ENCODE results near the gene LMBR1L. TPM values are rescaled to one million over a fixed set of nuclear protein-coding genes. Genes with fewer than 3 reads are reported as not detected.

LMBR1L gene
- total and polyA plus RNA-seq, 2 of the 13 experiments (the other 11 are each of a cell fraction or from before 2014, with no cell fraction given): 12.2 to 65.9 TPM

DNA sequence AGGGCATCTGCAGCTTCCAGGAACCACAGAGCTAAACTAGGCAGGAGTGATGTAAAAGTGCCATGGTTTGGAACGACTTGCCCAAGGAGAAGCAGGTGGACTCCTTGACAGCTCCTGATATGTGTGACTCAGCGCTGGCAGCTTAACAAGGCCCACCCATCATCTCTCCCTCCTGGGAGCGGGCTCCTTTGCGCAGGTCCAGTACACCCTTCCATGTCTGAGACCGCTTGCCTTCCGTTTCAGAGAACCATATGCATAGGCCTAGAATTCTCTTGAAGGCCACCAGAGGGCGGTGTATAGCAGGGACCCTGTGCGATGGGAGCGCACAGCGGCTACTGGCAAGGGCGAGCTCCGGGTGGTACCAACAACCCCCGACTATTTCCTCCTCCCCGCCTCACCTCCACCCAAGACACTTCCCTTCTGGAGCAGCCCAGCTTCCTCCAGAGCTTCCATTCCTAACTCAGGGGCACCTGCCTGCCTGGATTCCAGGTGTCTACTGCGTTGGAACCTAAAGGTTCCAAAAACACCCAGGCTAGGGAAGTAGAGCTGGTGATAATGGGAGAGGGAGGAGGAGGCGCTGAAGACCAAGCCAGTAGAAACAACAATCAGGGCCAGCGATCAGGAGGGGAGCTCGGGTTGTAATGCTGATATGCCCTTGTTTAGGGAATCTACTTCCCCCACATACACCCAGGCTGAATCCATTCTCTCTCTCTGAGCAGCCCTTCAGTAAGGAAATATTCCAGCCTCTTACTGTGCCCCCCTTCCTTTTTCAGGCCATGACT, 22.3 kb downstream of the LMBR1L start (continued):
- no peak for TF ChIP-seq ZNF704 (CRISPR knock-in tag; IDR thresholded peaks at IDR 0.05; ENCODE audit: borderline replicate concordance)
- TF ChIP-seq MAFG (CRISPR knock-in tag; IDR thresholded peaks at IDR 0.05): no peak
- no peak for TF ChIP-seq NONO (IDR thresholded peaks at IDR 0.05)
- no peak for TF ChIP-seq NONO (CRISPR knock-in tag; conservative IDR thresholded peaks at IDR 0.05)
- no peak for TF ChIP-seq NFRKB (IDR thresholded peaks at IDR 0.05)
- peak; percentile 58; the same call in 1 of the 2 replicates for TF ChIP-seq ZNF350 (CRISPR knock-in tag; IDR thresholded peaks at IDR 0.05; ENCODE audit: borderline replicate concordance, low read depth)
- TF ChIP-seq ZNF530 (CRISPR knock-in tag; IDR thresholded peaks at IDR 0.05; ENCODE audit: low read depth): no peak
- TF ChIP-seq, protein P1, sequence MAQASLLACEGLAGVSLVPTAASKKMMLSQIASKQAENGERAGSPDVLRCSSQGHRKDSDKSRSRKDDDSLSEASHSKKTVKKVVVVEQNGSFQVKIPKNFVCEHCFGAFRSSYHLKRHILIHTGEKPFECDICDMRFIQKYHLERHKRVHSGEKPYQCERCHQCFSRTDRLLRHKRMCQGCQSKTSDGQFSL (CRISPR knock-in tag; IDR thresholded peaks at IDR 0.05): no peak
- no peak for TF ChIP-seq ZNF598 (CRISPR knock-in tag; IDR thresholded peaks at IDR 0.05; ENCODE audit: borderline replicate concordance)
- no peak for TF ChIP-seq JUND (CRISPR knock-in tag; IDR thresholded peaks at IDR 0.05)
- TF ChIP-seq, protein P2, sequence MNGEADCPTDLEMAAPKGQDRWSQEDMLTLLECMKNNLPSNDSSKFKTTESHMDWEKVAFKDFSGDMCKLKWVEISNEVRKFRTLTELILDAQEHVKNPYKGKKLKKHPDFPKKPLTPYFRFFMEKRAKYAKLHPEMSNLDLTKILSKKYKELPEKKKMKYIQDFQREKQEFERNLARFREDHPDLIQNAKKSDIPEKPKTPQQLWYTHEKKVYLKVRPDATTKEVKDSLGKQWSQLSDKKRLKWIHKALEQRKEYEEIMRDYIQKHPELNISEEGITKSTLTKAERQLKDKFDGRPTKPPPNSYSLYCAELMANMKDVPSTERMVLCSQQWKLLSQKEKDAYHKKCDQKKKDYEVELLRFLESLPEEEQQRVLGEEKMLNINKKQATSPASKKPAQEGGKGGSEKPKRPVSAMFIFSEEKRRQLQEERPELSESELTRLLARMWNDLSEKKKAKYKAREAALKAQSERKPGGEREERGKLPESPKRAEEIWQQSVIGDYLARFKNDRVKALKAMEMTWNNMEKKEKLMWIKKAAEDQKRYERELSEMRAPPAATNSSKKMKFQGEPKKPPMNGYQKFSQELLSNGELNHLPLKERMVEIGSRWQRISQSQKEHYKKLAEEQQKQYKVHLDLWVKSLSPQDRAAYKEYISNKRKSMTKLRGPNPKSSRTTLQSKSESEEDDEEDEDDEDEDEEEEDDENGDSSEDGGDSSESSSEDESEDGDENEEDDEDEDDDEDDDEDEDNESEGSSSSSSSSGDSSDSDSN (CRISPR knock-in tag; IDR thresholded peaks at IDR 0.05): peak; percentile 59
- TF ChIP-seq RFX3 (CRISPR knock-in tag; IDR thresholded peaks at IDR 0.05): no peak
- TF ChIP-seq ELF4 (CRISPR knock-in tag; IDR thresholded peaks at IDR 0.05; ENCODE audit: borderline replicate concordance): no peak
- no peak for TF ChIP-seq ZSCAN22 (CRISPR knock-in tag; IDR thresholded peaks at IDR 0.05)
- TF ChIP-seq IRF2 (CRISPR knock-in tag; IDR thresholded peaks at IDR 0.05): no peak
- no peak for TF ChIP-seq FOXK1 (CRISPR knock-in tag; IDR thresholded peaks at IDR 0.05; ENCODE audit: borderline replicate concordance, low read depth)
- TF ChIP-seq GFI1 (CRISPR knock-in tag; IDR thresholded peaks at IDR 0.05; ENCODE audit: borderline replicate concordance): peak; percentile 85
- no peak for TF ChIP-seq DBP (CRISPR knock-in tag; IDR thresholded peaks at IDR 0.05; ENCODE audit: not compliant biosample characterization)
- no peak for TF ChIP-seq PRMT3 (CRISPR knock-in tag; IDR thresholded peaks at IDR 0.05; ENCODE audit: borderline replicate concordance, low read depth)
- no peak for TF ChIP-seq AGO1 (IDR thresholded peaks at IDR 0.05; ENCODE audit: low read depth, low read length, poor library complexity, severe bottlenecking)
- TF ChIP-seq ZNF501 (CRISPR knock-in tag; IDR thresholded peaks at IDR 0.05): peak; percentile 60
- no peak for TF ChIP-seq ZNF101 (CRISPR knock-in tag; IDR thresholded peaks at IDR 0.05; ENCODE audit: borderline replicate concordance, low read depth)
- TF ChIP-seq ZKSCAN1 (IDR thresholded peaks at IDR 0.05; ENCODE audit: low read length): no peak
- peak; percentile 41; the same call in 1 of the 2 replicates for TF ChIP-seq ETV5 (CRISPR knock-in tag; IDR thresholded peaks at IDR 0.05; ENCODE audit: borderline replicate concordance)
- no peak for TF ChIP-seq ZNF431 (CRISPR knock-in tag; IDR thresholded peaks at IDR 0.05; ENCODE audit: borderline replicate concordance, low read depth)
